Hepatocyte (in vitro differentiated cells): Measurements from ENCODE around the gene GUK1.

Experiments used
- EZH2 ChIP-seq: fragments of 200-600 bp; sonication (generic); IDR thresholded peaks from 2 replicates; pipeline ENCODE4 v1.6.1; 2016; ENCODE audit warnings: antibody characterized with exemption, mild to moderate bottlenecking, borderline replicate concordance
- EZH2phosphoT487 ChIP-seq: fragments of 200-600 bp; sonication (generic); IDR thresholded peaks from one replicate; pipeline ENCODE4 v1.6.1; 2018; ENCODE audit warnings: antibody characterized with exemption, mild to moderate bottlenecking, low read depth, moderate library complexity; ENCODE audit not compliant: unreplicated experiment, severe bottlenecking
- TF ChIP-seq, protein P1 (sequence below): fragments of 200-600 bp; sonication (generic); IDR thresholded peaks from 2 replicates; pipeline ENCODE4 v1.5.1; 2016; ENCODE audit warnings: antibody characterized with exemption, mild to moderate bottlenecking; ENCODE audit not compliant: poor library complexity

DNA sequence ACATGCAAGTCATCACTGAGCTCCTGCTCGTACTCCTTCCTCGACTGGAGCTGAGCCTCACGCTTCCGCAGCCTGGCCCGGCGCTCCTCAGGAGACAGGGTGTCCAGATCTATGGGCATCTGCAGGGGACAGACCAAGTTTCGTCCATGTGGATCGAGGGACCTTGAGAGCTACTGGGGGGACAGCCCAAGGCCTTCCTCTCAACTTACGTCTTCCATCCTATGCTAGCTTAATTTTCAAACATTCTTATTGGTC is 33.4 kb upstream of the GUK1 start:
- TF ChIP-seq EZH2 = no peak
- TF ChIP-seq, protein P1, sequence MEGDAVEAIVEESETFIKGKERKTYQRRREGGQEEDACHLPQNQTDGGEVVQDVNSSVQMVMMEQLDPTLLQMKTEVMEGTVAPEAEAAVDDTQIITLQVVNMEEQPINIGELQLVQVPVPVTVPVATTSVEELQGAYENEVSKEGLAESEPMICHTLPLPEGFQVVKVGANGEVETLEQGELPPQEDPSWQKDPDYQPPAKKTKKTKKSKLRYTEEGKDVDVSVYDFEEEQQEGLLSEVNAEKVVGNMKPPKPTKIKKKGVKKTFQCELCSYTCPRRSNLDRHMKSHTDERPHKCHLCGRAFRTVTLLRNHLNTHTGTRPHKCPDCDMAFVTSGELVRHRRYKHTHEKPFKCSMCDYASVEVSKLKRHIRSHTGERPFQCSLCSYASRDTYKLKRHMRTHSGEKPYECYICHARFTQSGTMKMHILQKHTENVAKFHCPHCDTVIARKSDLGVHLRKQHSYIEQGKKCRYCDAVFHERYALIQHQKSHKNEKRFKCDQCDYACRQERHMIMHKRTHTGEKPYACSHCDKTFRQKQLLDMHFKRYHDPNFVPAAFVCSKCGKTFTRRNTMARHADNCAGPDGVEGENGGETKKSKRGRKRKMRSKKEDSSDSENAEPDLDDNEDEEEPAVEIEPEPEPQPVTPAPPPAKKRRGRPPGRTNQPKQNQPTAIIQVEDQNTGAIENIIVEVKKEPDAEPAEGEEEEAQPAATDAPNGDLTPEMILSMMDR = no peak
- TF ChIP-seq EZH2phosphoT487 = no peak
